ENCODE data around the gene OR8U1. TPM values are rescaled to one million over a fixed set of nuclear protein-coding genes. Genes with fewer than 3 reads are reported as not detected.
"Not testable (repeated sequence)": the region's sequence is repeated elsewhere in the genome, so short reads cannot be mapped to it uniquely, and the experiment has no call there.

OR8U1 gene
- total and polyA plus RNA-seq, 2 experiments from 2014 or later, result not detected

GRCh38 chr11:56394381-56394780 lies 19.0 kb downstream of the OR8U1 start (continued):
- TF ChIP-seq CTCF (conservative IDR thresholded peaks at IDR 0.05; ENCODE audit: low read depth in 2 of 2), result no peak

- no peaks in the 10 kb centered on the region for H3K79me2 ChIP-seq (replicated peaks; ENCODE audit: insufficient read depth)
- H3F3A ChIP-seq (replicated peaks; ENCODE audit: low read depth), result no peaks in the 10 kb centered on the region
- Mint-ChIP-seq H3K4me1 (no peaks in the 10 kb centered on the region), H3K4me3 (no peak overlapping the region), H3K27ac (no peak overlapping the region), H3K36me3 (ENCODE audit: low read depth) (peaks cover 1% of the 10 kb centered on the region; the same call in 2 of the 3 replicates), H3K9me3 (peaks cover under 1% of the 10 kb centered on the region; the same call in 1 of the 3 replicates), H3K27me3 (ENCODE audit: insufficient read depth, low read depth, poor library complexity) (no peaks in the 10 kb centered on the region)
- H3K4me1 ChIP-seq (ENCODE audit: insufficient read depth), result no peaks in the 10 kb centered on the region
- peak; percentile 50 for DNase-seq (ENCODE audit: low spot score)
- no peak overlapping the region for H3K27ac ChIP-seq (ENCODE audit: low read depth)
- H3K36me3 ChIP-seq (ENCODE audit: insufficient read depth), result no peaks in the 10 kb centered on the region
- H3K4me3 ChIP-seq, result no peak overlapping the region
- ATAC-seq, result peak; percentile 73
- H3K4me2 ChIP-seq, result no peak overlapping the region
- H3K9me2 ChIP-seq (ENCODE audit: insufficient read depth), result no peaks in the 10 kb centered on the region
- TF ChIP-seq ZNF114 (CRISPR knock-in tag; IDR thresholded peaks at IDR 0.05) (no peak), CREB1 (CRISPR knock-in tag; IDR thresholded peaks at IDR 0.05; ENCODE audit: low read depth) (no peak), ETS1 (IDR thresholded peaks at IDR 0.05) (no peak), EZH2phosphoT487 (IDR thresholded peaks at IDR 0.05; ENCODE audit: unreplicated experiment) (no peak), CTCF (conservative IDR thresholded peaks at IDR 0.05; ENCODE audit: low read depth in 2 of 2) (peak; percentile 55 to 56), ZNF331 (CRISPR knock-in tag; IDR thresholded peaks at IDR 0.05; ENCODE audit: low read depth) (no peak)
- H3K27me3 ChIP-seq (ENCODE audit: insufficient read depth), result no peaks in the 10 kb centered on the region
- H4K20me1 ChIP-seq (replicated peaks; ENCODE audit: insufficient read depth), result no peaks in the 10 kb centered on the region
- H2AFZ ChIP-seq, result no peak overlapping the region
Measured at GRCh38 chr11:56396047-56396446, 20.6 kb downstream of the OR8U1 start.

DNA sequence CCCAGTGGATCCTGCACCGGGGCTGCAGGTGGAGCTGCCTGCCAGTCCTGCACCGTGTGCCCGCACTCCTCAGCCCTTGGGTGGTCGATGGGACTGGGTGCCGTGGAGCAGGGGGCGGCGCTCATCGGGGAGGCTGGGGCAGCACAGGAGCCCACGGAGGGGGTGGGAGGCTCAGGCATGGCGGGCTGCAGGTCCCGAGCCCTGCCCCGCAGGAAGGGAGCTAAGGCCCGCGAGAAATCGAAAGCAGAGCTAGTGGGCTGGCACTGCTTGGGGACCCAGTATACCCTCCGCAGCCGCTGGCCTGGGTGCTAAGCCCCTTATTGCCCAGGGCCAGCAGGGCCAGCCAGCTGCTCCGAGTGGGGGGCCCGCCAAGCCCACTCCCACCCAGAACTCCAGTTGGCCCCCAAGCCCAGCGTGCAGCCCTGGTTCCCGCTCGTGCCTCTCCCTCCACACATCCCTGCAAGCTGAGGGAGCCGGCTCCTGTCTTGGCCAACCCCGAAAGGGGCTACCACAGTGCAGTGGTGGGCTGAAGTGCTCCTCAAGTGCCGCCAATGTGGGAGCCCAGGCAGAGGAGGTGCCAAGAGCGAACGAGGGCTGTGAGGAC lies 26.5 kb downstream of the OR8U1 start:
- not testable (repeated sequence) for H3K36me3 Mint-ChIP-seq (ENCODE audit: low read depth); H3K36me3 ChIP-seq (ENCODE audit: insufficient read depth); H3K4me1 ChIP-seq (ENCODE audit: insufficient read depth); H3K4me1 Mint-ChIP-seq; H3K4me3 ChIP-seq; H3K27me3 Mint-ChIP-seq (ENCODE audit: insufficient read depth, low read depth, poor library complexity); H3K27ac ChIP-seq (ENCODE audit: low read depth); H3K27ac Mint-ChIP-seq; ATAC-seq; H3K4me3 Mint-ChIP-seq; H3K79me2 ChIP-seq (replicated peaks; ENCODE audit: insufficient read depth); H2AFZ ChIP-seq; H3K9me3 Mint-ChIP-seq; DNase-seq (ENCODE audit: low spot score); H3K27me3 ChIP-seq (ENCODE audit: insufficient read depth); H3K9me2 ChIP-seq (ENCODE audit: insufficient read depth); H4K20me1 ChIP-seq (replicated peaks; ENCODE audit: insufficient read depth); H3F3A ChIP-seq (replicated peaks; ENCODE audit: low read depth); H3K4me2 ChIP-seq

Data from GM23338 (cell line).